NCI-H446 treated with DMSO at 0.1 percent for 48 hours (cell line): ENCODE measurements around the gene LMCD1.

Experiments used
- DNase-seq: peaks from one replicate; lab custom pipeline; 2025; lab: John Stamatoyannopoulos, UW

LMCD1 gene

GRCh38 chr3:8501371-8502131 lies at the start of gene LMCD1:
TSS of gene LMCD1 (plus strand) at chr3:8501823. CDS start at chr3:8501939, 116 bp downstream.
- peak; percentile 64 for DNase-seq

- DNase-seq: no peak
Measured at GRCh38 chr3:8452112-8452511, 49.5 kb upstream of the LMCD1 start.

GRCh38 chr3:8453153-8453552 lies 48.5 kb upstream of the LMCD1 start:
- DNase-seq: no peak

GRCh38 chr3:8455526-8456411 lies 45.9 kb upstream of the LMCD1 start:
- no peak for DNase-seq

- DNase-seq: no peak
Measured at GRCh38 chr3:8456412-8456811, 45.2 kb upstream of the LMCD1 start.

- DNase-seq: no peak
Measured at GRCh38 chr3:8457039-8457438, 44.6 kb upstream of the LMCD1 start.

- DNase-seq: no peak
Measured at GRCh38 chr3:8458238-8458661, 43.4 kb upstream of the LMCD1 start.

GRCh38 chr3:8458711-8459110 lies 42.9 kb upstream of the LMCD1 start:
- no peak for DNase-seq

- DNase-seq: no peak
Measured at GRCh38 chr3:8460050-8460708, 41.4 kb upstream of the LMCD1 start.

- DNase-seq: no peak
Measured at GRCh38 chr3:8460815-8461456, 40.7 kb upstream of the LMCD1 start.

GRCh38 chr3:8464668-8465067 lies 37.0 kb upstream of the LMCD1 start:
- no peak for DNase-seq

GRCh38 chr3:8466526-8466925 lies 35.1 kb upstream of the LMCD1 start:
- no peak for DNase-seq

GRCh38 chr3:8470801-8471200 lies 30.8 kb upstream of the LMCD1 start:
- no peak for DNase-seq

GRCh38 chr3:8472549-8472948 lies 29.1 kb upstream of the LMCD1 start:
- DNase-seq: no peak

- DNase-seq: no peak
Measured at GRCh38 chr3:8473029-8473428, 28.6 kb upstream of the LMCD1 start.

GRCh38 chr3:8473990-8474389 lies 27.6 kb upstream of the LMCD1 start:
- DNase-seq: no peak

- DNase-seq: no peak
Measured at GRCh38 chr3:8474991-8475390, 26.6 kb upstream of the LMCD1 start.

GRCh38 chr3:8480699-8481098 lies 20.9 kb upstream of the LMCD1 start:
- DNase-seq: no peak

- DNase-seq: no peak
Measured at GRCh38 chr3:8481380-8481779, 20.2 kb upstream of the LMCD1 start.

GRCh38 chr3:8482263-8482662 lies 19.4 kb upstream of the LMCD1 start:
- no peak for DNase-seq

- DNase-seq: no peak
Measured at GRCh38 chr3:8482960-8483665, 18.5 kb upstream of the LMCD1 start.
